ENCODE results near the gene PIGV.
"Not testable (repeated sequence)": the region's sequence is repeated elsewhere in the genome, so short reads cannot be mapped to it uniquely, and the experiment has no call there.

Gene PIGV

DNA sequence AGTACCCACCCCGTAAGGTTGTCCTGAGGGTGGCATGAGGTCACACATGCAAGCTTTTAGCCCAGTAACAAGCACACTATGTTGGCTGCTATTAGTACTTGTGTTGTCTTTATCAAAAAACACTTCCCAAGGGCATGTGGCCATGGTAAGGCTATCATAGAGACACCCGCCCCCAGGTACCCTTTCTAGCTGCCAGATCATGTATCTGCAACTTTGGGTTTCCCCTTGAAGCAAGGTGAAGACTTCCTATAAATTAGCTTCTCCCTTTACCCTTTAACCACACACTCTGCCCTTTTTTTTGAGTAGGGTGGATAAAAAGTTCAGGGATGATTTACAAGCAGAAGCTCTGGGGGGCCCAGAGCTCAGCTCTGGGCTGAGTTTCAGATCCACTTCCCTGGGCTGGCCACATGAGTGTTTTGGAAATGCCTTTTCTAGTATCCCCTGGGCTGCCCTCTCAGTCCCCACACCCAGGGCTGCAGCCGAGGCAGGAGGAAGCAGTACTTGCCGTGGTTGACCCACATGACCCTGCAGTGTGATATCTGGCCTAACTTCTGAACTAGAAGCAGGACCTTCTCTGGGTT lies 40.8 kb downstream of the PIGV start:
- peak overlapping the region; percentile 20 for H3K4me3 ChIP-seq (ENCODE audit: insufficient read depth, low read depth, low read length, poor library complexity, severe bottlenecking)
- H3K27me3 ChIP-seq (replicated peaks; ENCODE audit: control insufficient read depth, insufficient read depth, low read length, poor library complexity, severe bottlenecking) = no peaks in the 10 kb centered on the region
- H3K27ac ChIP-seq (ENCODE audit: insufficient read depth, low read length, poor library complexity, severe bottlenecking) = peak overlapping the region; percentile 79
- H3K36me3 ChIP-seq (ENCODE audit: control insufficient read depth, insufficient read depth, low read length) = no peaks in the 10 kb centered on the region
- peak in 1 of 3 donors; percentile 19 for DNase-seq
- H3K9me3 ChIP-seq (ENCODE audit: control insufficient read depth, low read length) = no peaks in the 10 kb centered on the region
- peaks cover 59% of the 10 kb centered on the region for H3K4me1 ChIP-seq (ENCODE audit: control insufficient read depth, insufficient read depth, low read length, poor library complexity, severe bottlenecking)

DNA sequence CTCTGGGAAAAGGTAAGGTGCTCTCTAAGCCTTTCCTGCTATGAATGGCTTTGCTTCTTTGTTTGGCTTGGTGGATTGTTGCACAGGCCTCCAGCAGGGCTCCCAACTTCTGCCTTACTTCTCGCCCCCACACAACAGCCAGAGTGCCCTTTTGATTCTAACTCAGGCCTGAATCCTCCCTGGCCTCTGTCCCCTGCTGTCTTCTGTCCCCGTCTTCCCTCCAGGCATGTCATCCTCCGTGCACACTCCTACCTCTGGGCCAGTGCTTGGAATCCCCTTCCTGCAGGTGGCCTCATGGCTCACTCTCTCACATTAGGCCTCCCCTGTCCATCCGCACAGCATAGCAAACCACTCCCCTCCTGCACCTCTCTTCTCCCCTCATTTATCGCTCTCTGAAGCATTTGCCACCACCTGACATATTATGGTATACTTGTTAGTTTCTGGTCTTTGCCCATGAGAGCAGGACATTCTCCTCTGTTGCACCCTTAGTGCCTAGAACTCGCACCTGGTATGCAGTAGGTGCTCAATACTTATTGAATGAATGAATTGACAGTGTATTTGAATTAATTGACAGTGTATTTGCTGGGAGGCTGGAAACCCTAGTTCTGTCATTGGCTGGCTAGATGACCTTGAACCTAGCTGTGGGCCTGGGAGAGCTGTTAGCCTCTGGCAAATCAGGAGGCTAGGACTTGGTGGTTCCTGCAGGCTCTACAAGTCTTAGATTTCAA lies 41.6 kb downstream of the PIGV start:
- peak overlapping the region; percentile 79 for H3K27ac ChIP-seq (ENCODE audit: insufficient read depth, low read length, poor library complexity, severe bottlenecking)
- H3K36me3 ChIP-seq (ENCODE audit: control insufficient read depth, insufficient read depth, low read length) = peaks cover 3% of the 10 kb centered on the region
- no peak overlapping the region for H3K4me3 ChIP-seq (ENCODE audit: insufficient read depth, low read depth, low read length, poor library complexity, severe bottlenecking)
- no peaks in the 10 kb centered on the region for H3K27me3 ChIP-seq (replicated peaks; ENCODE audit: control insufficient read depth, insufficient read depth, low read length, poor library complexity, severe bottlenecking)
- no peak for DNase-seq
- no peaks in the 10 kb centered on the region for H3K9me3 ChIP-seq (ENCODE audit: control insufficient read depth, low read length)
- H3K4me1 ChIP-seq (ENCODE audit: control insufficient read depth, insufficient read depth, low read length, poor library complexity, severe bottlenecking) = peaks cover 68% of the 10 kb centered on the region

DNA sequence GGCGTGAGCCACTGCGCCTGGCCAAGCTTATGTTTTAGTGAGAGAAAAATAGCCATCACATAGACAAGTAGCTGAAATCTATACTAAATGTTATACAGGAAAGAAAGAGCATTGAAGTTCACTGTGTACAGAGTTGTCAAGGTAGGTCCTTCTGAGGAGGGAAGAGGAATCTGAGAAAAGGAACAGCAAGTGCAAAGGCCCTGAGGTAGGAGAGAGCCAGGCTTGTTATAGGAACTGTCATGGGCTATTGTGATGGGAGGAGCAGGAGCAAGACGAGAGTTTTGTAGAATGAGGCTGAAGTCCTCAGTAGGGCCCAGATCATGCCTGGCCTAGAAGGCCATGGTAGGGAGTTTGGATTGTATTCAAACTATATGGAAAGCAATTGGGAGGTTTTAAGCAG lies 43.3 kb downstream of the PIGV start:
- no peaks in the 10 kb centered on the region for H3K27me3 ChIP-seq (replicated peaks; ENCODE audit: control insufficient read depth, insufficient read depth, low read length, poor library complexity, severe bottlenecking)
- peaks cover 71% of the 10 kb centered on the region for H3K4me1 ChIP-seq (ENCODE audit: control insufficient read depth, insufficient read depth, low read length, poor library complexity, severe bottlenecking)
- no peak overlapping the region for H3K4me3 ChIP-seq (ENCODE audit: insufficient read depth, low read depth, low read length, poor library complexity, severe bottlenecking)
- peak overlapping the region; percentile 99 for H3K27ac ChIP-seq (ENCODE audit: insufficient read depth, low read length, poor library complexity, severe bottlenecking)
- H3K9me3 ChIP-seq (ENCODE audit: control insufficient read depth, low read length) = no peaks in the 10 kb centered on the region
- DNase-seq = no peak
- H3K36me3 ChIP-seq (ENCODE audit: control insufficient read depth, insufficient read depth, low read length) = peaks cover 15% of the 10 kb centered on the region

- no peak for DNase-seq
- peaks cover 18% of the 10 kb centered on the region for H3K36me3 ChIP-seq (ENCODE audit: control insufficient read depth, insufficient read depth, low read length)
- peaks cover 69% of the 10 kb centered on the region for H3K4me1 ChIP-seq (ENCODE audit: control insufficient read depth, insufficient read depth, low read length, poor library complexity, severe bottlenecking)
- H3K27me3 ChIP-seq (replicated peaks; ENCODE audit: control insufficient read depth, insufficient read depth, low read length, poor library complexity, severe bottlenecking) = no peaks in the 10 kb centered on the region
- no peaks in the 10 kb centered on the region for H3K9me3 ChIP-seq (ENCODE audit: control insufficient read depth, low read length)
- H3K4me3 ChIP-seq (ENCODE audit: insufficient read depth, low read depth, low read length, poor library complexity, severe bottlenecking) = no peak overlapping the region
- H3K27ac ChIP-seq (ENCODE audit: insufficient read depth, low read length, poor library complexity, severe bottlenecking) = peak overlapping the region; percentile 99
Observed at GRCh38 chr1:26831546-26832248, 43.9 kb downstream of the PIGV start.

DNA sequence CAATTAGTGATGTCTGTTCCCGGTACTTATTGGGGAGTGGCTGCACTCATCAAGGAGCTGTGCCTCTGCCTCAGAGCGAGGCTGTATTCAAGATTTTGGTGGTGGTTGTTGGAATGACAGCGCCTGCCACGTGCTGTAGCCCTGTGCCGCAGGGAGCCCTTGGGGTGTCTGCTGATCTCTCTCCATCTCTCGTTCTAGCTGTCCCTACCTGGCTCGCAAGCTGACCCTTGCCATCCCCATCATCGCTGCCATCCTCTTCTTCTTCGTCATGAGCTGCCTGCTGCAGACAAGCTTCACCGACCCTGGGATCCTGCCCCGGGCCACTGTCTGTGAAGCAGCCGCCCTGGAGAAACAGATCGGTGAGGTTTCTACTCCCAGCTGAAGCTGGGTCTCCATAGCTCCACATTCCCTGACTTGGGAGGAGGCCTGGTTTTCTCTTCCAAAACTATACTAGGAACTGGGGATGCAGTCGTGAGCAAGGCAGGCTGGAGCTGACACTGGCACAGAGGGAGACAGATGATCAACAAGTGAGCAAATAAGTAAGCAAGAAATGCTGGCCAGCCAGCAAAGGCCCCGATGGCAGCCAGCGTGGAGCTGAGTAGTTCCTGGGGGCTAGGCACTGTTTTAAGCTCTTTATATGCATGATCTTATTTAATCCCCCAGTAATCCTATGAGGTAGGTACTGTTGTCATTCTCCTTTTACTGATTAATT lies 44.7 kb downstream of the PIGV start:
- DNase-seq = no peak
- no peaks in the 10 kb centered on the region for H3K9me3 ChIP-seq (ENCODE audit: control insufficient read depth, low read length)
- peaks cover 66% of the 10 kb centered on the region for H3K4me1 ChIP-seq (ENCODE audit: control insufficient read depth, insufficient read depth, low read length, poor library complexity, severe bottlenecking)
- peak overlapping the region; percentile 99 for H3K27ac ChIP-seq (ENCODE audit: insufficient read depth, low read length, poor library complexity, severe bottlenecking)
- peaks cover 18% of the 10 kb centered on the region for H3K36me3 ChIP-seq (ENCODE audit: control insufficient read depth, insufficient read depth, low read length)
- H3K27me3 ChIP-seq (replicated peaks; ENCODE audit: control insufficient read depth, insufficient read depth, low read length, poor library complexity, severe bottlenecking) = no peaks in the 10 kb centered on the region
- no peak overlapping the region for H3K4me3 ChIP-seq (ENCODE audit: insufficient read depth, low read depth, low read length, poor library complexity, severe bottlenecking)

- H3K4me1 ChIP-seq (ENCODE audit: control insufficient read depth, insufficient read depth, low read length, poor library complexity, severe bottlenecking) = peaks cover 62% of the 10 kb centered on the region
- peak; percentile 91 to 93 (median 93) for DNase-seq
- H3K9me3 ChIP-seq (ENCODE audit: control insufficient read depth, low read length) = no peaks in the 10 kb centered on the region
- peak overlapping the region; percentile 99 for H3K27ac ChIP-seq (ENCODE audit: insufficient read depth, low read length, poor library complexity, severe bottlenecking)
- H3K4me3 ChIP-seq (ENCODE audit: insufficient read depth, low read depth, low read length, poor library complexity, severe bottlenecking) = peak overlapping the region; percentile 11
- H3K27me3 ChIP-seq (replicated peaks; ENCODE audit: control insufficient read depth, insufficient read depth, low read length, poor library complexity, severe bottlenecking) = no peaks in the 10 kb centered on the region
- peaks cover 18% of the 10 kb centered on the region for H3K36me3 ChIP-seq (ENCODE audit: control insufficient read depth, insufficient read depth, low read length)
Observed at GRCh38 chr1:26833432-26834405, 46.0 kb downstream of the PIGV start.

GRCh38 chr1:26837665-26838064 lies 49.9 kb downstream of the PIGV start:
- Histone ChIP-seq H3K4me1 (ENCODE audit: control insufficient read depth, insufficient read depth, low read length, poor library complexity, severe bottlenecking) (peaks cover 44% of the 10 kb centered on the region), H3K36me3 (ENCODE audit: control insufficient read depth, insufficient read depth, low read length) (peaks cover 37% of the 10 kb centered on the region)
- not testable (repeated sequence) for H3K27ac ChIP-seq (ENCODE audit: insufficient read depth, low read length, poor library complexity, severe bottlenecking); H3K9me3 ChIP-seq (ENCODE audit: control insufficient read depth, low read length); H3K27me3 ChIP-seq (replicated peaks; ENCODE audit: control insufficient read depth, insufficient read depth, low read length, poor library complexity, severe bottlenecking); DNase-seq; H3K4me3 ChIP-seq (ENCODE audit: insufficient read depth, low read depth, low read length, poor library complexity, severe bottlenecking)

DNA sequence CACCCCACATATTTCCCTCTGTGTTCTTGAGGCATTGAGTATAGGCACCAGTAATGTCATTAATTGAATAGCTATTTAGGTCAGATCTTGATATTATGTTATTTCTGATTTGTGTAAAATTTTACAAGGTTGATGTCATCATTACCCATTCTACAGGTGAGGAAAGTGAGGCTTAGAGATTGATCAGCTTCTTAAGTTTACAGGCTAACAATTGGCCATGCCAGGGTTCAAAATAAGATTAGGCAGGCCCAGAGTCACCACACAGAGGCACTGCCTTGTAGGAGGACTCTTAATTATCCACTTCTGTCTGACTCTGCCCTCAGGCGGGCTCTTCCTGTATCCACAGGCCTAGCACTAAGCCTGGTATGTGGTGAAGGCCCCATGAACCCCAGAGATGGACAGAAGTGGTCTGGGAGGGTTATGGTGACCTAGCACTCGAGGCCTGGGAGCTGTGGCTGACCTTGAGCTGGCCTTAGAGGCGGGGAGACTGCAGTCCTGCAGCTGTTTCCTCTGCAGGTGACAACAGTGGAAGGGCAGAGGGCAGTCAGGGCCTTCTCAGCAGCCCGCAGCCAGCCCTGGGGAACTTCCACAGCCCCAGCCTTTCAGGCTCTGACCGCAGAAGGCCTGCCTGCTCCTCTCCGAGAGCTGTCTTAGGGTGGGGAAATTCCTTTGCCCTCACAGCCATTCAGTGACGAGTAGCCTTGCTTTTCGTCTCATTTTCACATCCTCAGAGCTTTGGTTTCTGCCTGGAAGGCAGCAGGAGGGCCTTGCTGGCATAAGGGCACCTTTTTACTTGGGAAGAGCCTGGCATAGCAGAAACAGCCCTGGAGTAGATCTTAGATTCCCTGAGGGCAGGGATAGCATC lies 51.0 kb downstream of the PIGV start:
- peak; percentile 65 to 71 (median 70) for DNase-seq
- Histone ChIP-seq H3K27ac (ENCODE audit: insufficient read depth, low read length, poor library complexity, severe bottlenecking) (peak overlapping the region; percentile 86), H3K36me3 (ENCODE audit: control insufficient read depth, insufficient read depth, low read length) (peaks cover 47% of the 10 kb centered on the region)

More for the DNA sequence above, 51.0 kb downstream of the PIGV start:
- Histone ChIP-seq H3K27me3 (replicated peaks; ENCODE audit: control insufficient read depth, insufficient read depth, low read length, poor library complexity, severe bottlenecking) (no peaks in the 10 kb centered on the region), H3K9me3 (ENCODE audit: control insufficient read depth, low read length) (no peaks in the 10 kb centered on the region), H3K4me1 (ENCODE audit: control insufficient read depth, insufficient read depth, low read length, poor library complexity, severe bottlenecking) (peaks cover 34% of the 10 kb centered on the region), H3K4me3 (ENCODE audit: insufficient read depth, low read depth, low read length, poor library complexity, severe bottlenecking) (no peak overlapping the region)

Measured in effector memory CD4-positive, alpha-beta T cell (primary cell).